Measurements from ENCODE around the gene MED12L.

The MED12L gene

DNA sequence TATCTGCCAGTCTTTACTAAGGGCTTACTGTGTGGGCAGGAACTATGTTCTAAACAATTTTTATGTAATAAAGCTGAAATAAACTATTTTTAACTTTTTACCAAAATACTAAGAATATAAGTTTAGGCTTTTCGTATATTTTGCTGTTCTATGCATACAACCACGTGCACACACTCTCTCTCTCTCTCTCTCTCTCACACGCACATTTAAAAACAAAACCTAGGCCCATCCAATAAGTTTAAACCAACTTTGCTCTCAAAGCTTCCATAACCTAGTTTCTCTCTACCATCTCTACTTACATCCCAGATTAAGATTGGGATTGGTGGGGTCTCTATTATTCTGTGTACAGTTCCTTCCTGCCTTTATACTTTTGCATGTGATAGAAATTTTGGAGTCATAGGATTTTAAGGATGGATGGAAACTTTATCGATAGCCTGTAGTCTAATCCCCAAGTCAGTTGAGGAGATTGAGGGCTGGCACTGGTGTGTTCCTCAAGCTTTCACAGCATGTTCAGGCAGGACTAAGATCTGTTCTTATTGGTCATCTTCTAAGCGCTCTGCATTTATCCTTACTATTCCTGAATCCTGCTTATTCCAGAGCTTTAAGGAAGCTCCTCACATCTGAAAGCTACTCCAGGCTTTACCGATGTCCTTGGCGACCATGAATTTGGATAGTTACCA, 115.7 kb downstream of the MED12L start:
- in situ Hi-C loops (cut with HindIII; ENCODE audit: low sequenced_read_pairs), result no loop called here
- TF ChIP-seq CTCF (IDR thresholded peaks at IDR 0.05; ENCODE audit: low read depth, low read length), result no peak
- no peak for DNase-seq (ENCODE audit: low read depth, low spot score)
- H3K4me3 ChIP-seq (ENCODE audit: low read depth, low read length), result no peak overlapping the region

GRCh38 chr3:151203051-151203420, 117.6 kb downstream of the MED12L start, which contains the start of gene GPR171:
TSS of gene GPR171 (minus strand) at chr3:151203216. CDS start at chr3:151199386, 3,830 bp downstream.
- no peak for DNase-seq (ENCODE audit: low read depth, low spot score)
- H3K4me3 ChIP-seq (ENCODE audit: low read depth, low read length), result no peak within 1 kb of the TSS
- in situ Hi-C loops (cut with HindIII; ENCODE audit: low sequenced_read_pairs), result no loop called here
- TF ChIP-seq CTCF (IDR thresholded peaks at IDR 0.05; ENCODE audit: low read depth, low read length), result no peak

GRCh38 chr3:151204530-151205402, 119.3 kb downstream of the MED12L start:
- in situ Hi-C loops (cut with HindIII; ENCODE audit: low sequenced_read_pairs), result no loop called here

GRCh38 chr3:151205482-151205881, 120.0 kb downstream of the MED12L start:
- DNase-seq (ENCODE audit: low read depth, low spot score), result no peak
- no peak overlapping the region for H3K4me3 ChIP-seq (ENCODE audit: low read depth, low read length)
- TF ChIP-seq CTCF (IDR thresholded peaks at IDR 0.05; ENCODE audit: low read depth, low read length), result no peak
- in situ Hi-C loops (cut with HindIII; ENCODE audit: low sequenced_read_pairs), result no loop called here

More at GRCh38 chr3:151204530-151205402, 119.3 kb downstream of the MED12L start:
- no peak overlapping the region for H3K4me3 ChIP-seq (ENCODE audit: low read depth, low read length)
- DNase-seq (ENCODE audit: low read depth, low spot score), result no peak
- no peak for TF ChIP-seq CTCF (IDR thresholded peaks at IDR 0.05; ENCODE audit: low read depth, low read length)

- DNase-seq (ENCODE audit: low read depth, low spot score), result no peak
- no peak for TF ChIP-seq CTCF (IDR thresholded peaks at IDR 0.05; ENCODE audit: low read depth, low read length)
- in situ Hi-C loops (cut with HindIII; ENCODE audit: low sequenced_read_pairs), result no loop called here
- H3K4me3 ChIP-seq (ENCODE audit: low read depth, low read length), result no peak overlapping the region
Measured at GRCh38 chr3:151206201-151206600, 120.7 kb downstream of the MED12L start.

- in situ Hi-C loops (cut with HindIII; ENCODE audit: low sequenced_read_pairs), result no loop called here
- H3K4me3 ChIP-seq (ENCODE audit: low read depth, low read length), result no peak overlapping the region
- DNase-seq (ENCODE audit: low read depth, low spot score), result no peak
- no peak for TF ChIP-seq CTCF (IDR thresholded peaks at IDR 0.05; ENCODE audit: low read depth, low read length)
Measured at GRCh38 chr3:151209654-151210053, 124.2 kb downstream of the MED12L start.

All from astrocyte of the spinal cord (primary cell).